A549 treated with RU486 at 1 μM for 4 hours (cell line): ENCODE measurements around the gene NAT16. TPM values are rescaled to one million over a fixed set of nuclear protein-coding genes. Genes with fewer than 3 reads are reported as not detected.

Experiments
- total RNA-seq: library from RNA; stranded (reverse); fragments of 200-300 nt; extraction: Qiagen RNA extraction; gene quantifications from 5 replicates; pipeline ENCODE4 v1.2.3, GENCODE V29; 2022; ENCODE audit warnings: low read depth

NAT16 gene
- 0.06 to 0.15 TPM (median 0.14 TPM) in 5 replicates for total RNA-seq

GRCh38 chr7:101180130-101180755 lies at the start of gene NAT16:
Gene NAT16, minus strand, starts transcription at chr7:101180293. Its CDS starts 5,486 bp downstream, at chr7:101174807.

GRCh38 chr7:101217388-101218235 lies 37.5 kb upstream of the NAT16 start, which contains the start of the genes PLOD3 and ZNHIT1:
Gene PLOD3, minus strand, starts transcription at chr7:101217581. Its CDS starts 307 bp downstream, at chr7:101217274.
Gene ZNHIT1, plus strand, starts transcription at chr7:101218165. Its CDS starts 31 bp downstream, at chr7:101218196.

GRCh38 chr7:101200862-101201599 lies 20.9 kb upstream of the NAT16 start, which contains the start of gene MOGAT3:
Gene MOGAT3, minus strand, starts transcription at chr7:101201036. Its CDS starts 182 bp downstream, at chr7:101200854.

GRCh38 chr7:101165075-101165957 lies 14.8 kb downstream of the NAT16 start, which contains the start of gene VGF:
Gene VGF, minus strand, starts transcription at chr7:101165569. Its CDS starts 726 bp downstream, at chr7:101164843.

GRCh38 chr7:101153969-101154692 lies 26.0 kb downstream of the NAT16 start, which contains the start of gene AP1S1:
Gene AP1S1, plus strand, starts transcription at chr7:101154476. Its CDS starts 39 bp downstream, at chr7:101154515.

GRCh38 chr7:101126651-101127459 lies 53.2 kb downstream of the NAT16 start, which contains the start of gene SERPINE1:
Gene SERPINE1, plus strand, starts transcription at chr7:101127104. Its CDS starts 1,290 bp downstream, at chr7:101128394.

Other genes starting within 250 kb of the NAT16 start
- gene MUC3A, start 230.8 kb downstream of the NAT16 start, total RNA-seq: 10.0 to 17.6 TPM (median 16.9 TPM) in 5 replicates
- 11.2 to 21.5 TPM (median 18.6 TPM) in 5 replicates for gene MUC12, start 210.7 kb downstream of the NAT16 start, total RNA-seq
- gene MUC17, start 160.2 kb downstream of the NAT16 start, total RNA-seq: 0.02 to 0.29 TPM (median 0.21 TPM) in 5 replicates
- 8.8 to 12.1 TPM (median 10.8 TPM) in 5 replicates for gene TRIM56, start 94.8 kb downstream of the NAT16 start, total RNA-seq
- gene SERPINE1, start 53.2 kb downstream of the NAT16 start, total RNA-seq: 868 to 1,053 TPM (median 898 TPM) in 5 replicates
- gene AP1S1, start 25.8 kb downstream of the NAT16 start, total RNA-seq: 132 to 142 TPM (median 140 TPM) in 5 replicates
- gene VGF, start 14.7 kb downstream of the NAT16 start, total RNA-seq: 7.8 to 20.9 TPM (median 15.1 TPM) in 5 replicates
- gene MOGAT3, start 20.7 kb upstream of the NAT16 start, total RNA-seq: not detected in 5 replicates
- gene PLOD3, start 37.3 kb upstream of the NAT16 start, total RNA-seq: 60.2 to 81.0 TPM (median 74.2 TPM) in 5 replicates
- 66.8 to 107 TPM (median 93.2 TPM) in 5 replicates for gene ZNHIT1, start 37.9 kb upstream of the NAT16 start, total RNA-seq
- gene CLDN15, start 57.5 kb upstream of the NAT16 start, total RNA-seq: 7.1 to 13.7 TPM (median 12.2 TPM) in 5 replicates
- gene FIS1, start 64.8 kb upstream of the NAT16 start, total RNA-seq: 120 to 145 TPM (median 139 TPM) in 5 replicates
- 51.8 to 55.9 TPM (median 54.9 TPM) in 5 replicates for gene IFT22, start 141.5 kb upstream of the NAT16 start, total RNA-seq
- gene COL26A1, start 182.6 kb upstream of the NAT16 start, total RNA-seq: 0.21 to 0.52 TPM (median 0.49 TPM) in 5 replicates